Erythroblast (primary cell): ENCODE results near the gene MYL4.

ENCODE experiments used
- GATA1 ChIP-seq: IDR thresholded peaks from 2 replicates; pipeline ENCODE4 v1.6.1; 2011; ENCODE audit warnings: low read depth, mild to moderate bottlenecking, control low read depth, low read length, moderate library complexity
- POLR2A ChIP-seq: IDR thresholded peaks from 2 replicates; pipeline ENCODE4 v1.6.1; 2011; ENCODE audit warnings: mild to moderate bottlenecking, low read length

- TF ChIP-seq POLR2A: no peak
- TF ChIP-seq GATA1: no peak
Measured at GRCh38 chr17:47221154-47221553, 12.0 kb downstream of the MYL4 start.
